KBM-7 (cell line): ENCODE measurements around the gene CCNY.
"Not testable (repeated sequence)": the region's sequence is repeated elsewhere in the genome, so short reads cannot be mapped to it uniquely, and the experiment has no call there.

Experiments used
- DNase-seq: peaks from one replicate; pipeline ENCODE4 v3.0.0-alpha.2; 2015
- in situ Hi-C: fragments of 300-500 bp; cut with MboI; formaldehyde crosslinking; loops from 2 replicates; pipeline ENCODE4 v1.14.3; 2020; ENCODE audit warnings: low sequenced_read_pairs, low pct_unique_long_range_greater_than_20kb, mixed read lengths

CCNY gene

GRCh38 chr10:35417313-35417625 is 81.0 kb downstream of the CCNY start:
- no peak for DNase-seq
- in situ Hi-C loops = no loop called here

GRCh38 chr10:35417795-35418194 is 81.5 kb downstream of the CCNY start:
- no peak for DNase-seq
- in situ Hi-C loops = no loop called here

GRCh38 chr10:35418580-35418979 is 82.3 kb downstream of the CCNY start:
- in situ Hi-C loops, DNase-seq: not testable (repeated sequence)

GRCh38 chr10:35420044-35420443 is 83.7 kb downstream of the CCNY start:
- in situ Hi-C loops = no loop called here
- DNase-seq = no peak

- no peak for DNase-seq
- in situ Hi-C loops = no loop called here
These were observed 84.7 kb downstream of the CCNY start for GRCh38 chr10:35420827-35421552.

GRCh38 chr10:35421553-35422178 is 85.4 kb downstream of the CCNY start:
- no peak for DNase-seq
- in situ Hi-C loops = no loop called here

GRCh38 chr10:35422228-35422627 is 85.9 kb downstream of the CCNY start:
- in situ Hi-C loops = no loop called here
- DNase-seq = no peak

- in situ Hi-C loops = no loop called here
These were observed 87.4 kb downstream of the CCNY start for GRCh38 chr10:35423505-35424306.

GRCh38 chr10:35424680-35425285 is 88.5 kb downstream of the CCNY start:
- in situ Hi-C loops = no loop called here
- no peak for DNase-seq

More at GRCh38 chr10:35423505-35424306, 87.4 kb downstream of the CCNY start:
- no peak for DNase-seq

- DNase-seq = no peak
- in situ Hi-C loops = no loop called here
These were observed 89.3 kb downstream of the CCNY start for GRCh38 chr10:35425595-35425994.

- no peak for DNase-seq
- in situ Hi-C loops = no loop called here
These were observed 90.3 kb downstream of the CCNY start for GRCh38 chr10:35426657-35427056.

GRCh38 chr10:35427543-35427942 is 91.2 kb downstream of the CCNY start:
- in situ Hi-C loops = no loop called here

GRCh38 chr10:35428521-35428920 is 92.2 kb downstream of the CCNY start:
- no peak for DNase-seq
- in situ Hi-C loops = no loop called here

More at GRCh38 chr10:35427543-35427942, 91.2 kb downstream of the CCNY start:
- DNase-seq = no peak

GRCh38 chr10:35432781-35433338 is 96.6 kb downstream of the CCNY start:
- in situ Hi-C loops = no loop called here
- no peak for DNase-seq

GRCh38 chr10:35433851-35434426 is 97.6 kb downstream of the CCNY start:
- peak; percentile 75 for DNase-seq
- in situ Hi-C loops = no loop called here

GRCh38 chr10:35434533-35434932 is 98.2 kb downstream of the CCNY start:
- in situ Hi-C loops = no loop called here
- no peak for DNase-seq

GRCh38 chr10:35435824-35436223 is 99.5 kb downstream of the CCNY start:
- in situ Hi-C loops = no loop called here
- peak; percentile 73 for DNase-seq

GRCh38 chr10:35437829-35438228 is 101.5 kb downstream of the CCNY start:
- in situ Hi-C loops = no loop called here

More at GRCh38 chr10:35437829-35438228, 101.5 kb downstream of the CCNY start:
- DNase-seq = no peak
